GM23338 (cell line): ENCODE results near the gene KRIT1. TPM values are rescaled to one million over a fixed set of nuclear protein-coding genes. Genes with fewer than 3 reads are reported as not detected.

Experiments used
- ATAC-seq: fragments of 200-7000 bp; cut with Tn5 transposase; 3 replicates; pipeline ENCODE4 v1.9.1; 2020
- DNase-seq: peaks from one replicate; pipeline ENCODE4 v3.0.0-alpha.2; 2015; ENCODE audit warnings: low spot score
- H2AFZ ChIP-seq: fragments of 200-600 bp; sonication (generic); 2 replicates; pipeline ENCODE4 v1.8.0; 2016; ENCODE audit warnings: antibody characterized with exemption, mild to moderate bottlenecking, moderate library complexity
- H3F3A ChIP-seq: fragments of 200-600 bp; sonication (generic); replicated peaks from 2 replicates; pipeline ENCODE4 v1.8.0; 2017; ENCODE audit warnings: antibody characterized with exemption, mixed run types, low read depth
- H3K27ac ChIP-seq: fragments of 200-600 bp; sonication (generic); 2 replicates; pipeline ENCODE4 v1.6.1; 2016; ENCODE audit warnings: low read depth
- H3K27me3 ChIP-seq: fragments of 200-600 bp; sonication (generic); 2 replicates; pipeline ENCODE4 v1.8.0; 2016; ENCODE audit warnings: mild to moderate bottlenecking, mixed run types, moderate library complexity; ENCODE audit not compliant: insufficient read depth
- H3K36me3 ChIP-seq: fragments of 200-600 bp; sonication (generic); 2 replicates; pipeline ENCODE4 v1.8.0; 2016; ENCODE audit warnings: mild to moderate bottlenecking; ENCODE audit not compliant: insufficient read depth
- H3K4me1 ChIP-seq: fragments of 200-600 bp; sonication (generic); 2 replicates; pipeline ENCODE4 v1.8.0; 2016; ENCODE audit warnings: mild to moderate bottlenecking, moderate library complexity; ENCODE audit not compliant: insufficient read depth
- H3K4me2 ChIP-seq: fragments of 200-600 bp; sonication (generic); 2 replicates; pipeline ENCODE4 v1.7.1; 2017; ENCODE audit warnings: mixed run types
- H3K4me3 ChIP-seq: fragments of 200-600 bp; sonication (generic); 2 replicates; pipeline ENCODE4 v1.6.1; 2016; ENCODE audit warnings: mixed run types
- H3K79me2 ChIP-seq: fragments of 200-600 bp; sonication (generic); replicated peaks from 2 replicates; pipeline ENCODE4 v1.8.0; 2017; ENCODE audit warnings: mild to moderate bottlenecking; ENCODE audit not compliant: insufficient read depth
- H3K9me2 ChIP-seq: fragments of 200-600 bp; sonication (generic); 2 replicates; pipeline ENCODE4 v1.8.0; 2017; ENCODE audit not compliant: insufficient read depth
- H4K20me1 ChIP-seq: fragments of 200-600 bp; sonication (generic); replicated peaks from 2 replicates; pipeline ENCODE4 v1.8.0; 2017; ENCODE audit warnings: mild to moderate bottlenecking; ENCODE audit not compliant: insufficient read depth
- H3K27ac Mint-ChIP-seq: 2 replicates; pipeline ENCODE4 v1.8.0; 2020; ENCODE audit warnings: inconsistent platforms, mild to moderate bottlenecking, moderate library complexity, mixed read lengths
- H3K27me3 Mint-ChIP-seq: 3 replicates; pipeline ENCODE4 v1.8.0; 2022; ENCODE audit warnings: low read depth, mild to moderate bottlenecking, moderate library complexity, mixed read lengths, inconsistent platforms; ENCODE audit not compliant: insufficient read depth, poor library complexity
- H3K36me3 Mint-ChIP-seq: 3 replicates; pipeline ENCODE4 v1.8.0; 2021; ENCODE audit warnings: low read depth, mild to moderate bottlenecking, inconsistent platforms, moderate library complexity, mixed read lengths
- H3K4me1 Mint-ChIP-seq: 3 replicates; pipeline ENCODE4 v1.8.0; 2020; ENCODE audit warnings: mild to moderate bottlenecking, inconsistent platforms, mixed read lengths
- H3K4me3 Mint-ChIP-seq: 3 replicates; pipeline ENCODE4 v1.8.0; 2021; ENCODE audit warnings: moderate library complexity, mild to moderate bottlenecking, inconsistent platforms, mixed read lengths
- H3K9me3 Mint-ChIP-seq: 3 replicates; pipeline ENCODE4 v1.8.0; 2020; ENCODE audit warnings: moderate library complexity, mild to moderate bottlenecking, inconsistent platforms, mixed read lengths
- CREB1 ChIP-seq: fragments of 250-450 bp; sonication (Bioruptor Pico); IDR thresholded peaks from 2 replicates; pipeline ENCODE4 v1.5.0; 2020; ENCODE audit warnings: low read depth, mild to moderate bottlenecking, moderate library complexity
- CTCF ChIP-seq, 2 experiments: fragments of 200-600 bp in 1 of 2; sonication (generic) in 1 of 2; conservative IDR thresholded peaks; 2 replicates each; pipeline versions ENCODE4 v1.5.1 to v1.6.1; 2016 to 2017; ENCODE audit warnings: antibody characterized with exemption in 2 of 2, low read depth in 2 of 2, mild to moderate bottlenecking in 2 of 2, moderate library complexity in 1 of 2
- EZH2 ChIP-seq: fragments of 200-600 bp; sonication (generic); IDR thresholded peaks from one replicate; pipeline ENCODE4 v1.8.0; 2017; ENCODE audit warnings: antibody characterized with exemption, mild to moderate bottlenecking, low read depth; ENCODE audit not compliant: unreplicated experiment
- EZH2phosphoT487 ChIP-seq: fragments of 200-600 bp; sonication (generic); IDR thresholded peaks from one replicate; pipeline ENCODE4 v1.8.1; 2018; ENCODE audit warnings: antibody characterized with exemption; ENCODE audit not compliant: unreplicated experiment
- JUNB ChIP-seq: IDR thresholded peaks from one replicate; pipeline ENCODE4 v1.6.1; 2016; ENCODE audit warnings: antibody characterized with exemption; ENCODE audit not compliant: unreplicated experiment
- NANOG ChIP-seq: IDR thresholded peaks from 2 replicates; pipeline ENCODE4 v1.6.1; 2016; ENCODE audit warnings: antibody characterized with exemption, borderline replicate concordance
- POLR2AphosphoS5 ChIP-seq: IDR thresholded peaks from 2 replicates; pipeline ENCODE4 v1.6.1; 2016; ENCODE audit warnings: antibody characterized with exemption, low read depth
- STAT1 ChIP-seq: IDR thresholded peaks from one replicate; pipeline ENCODE4 v1.6.1; 2016; ENCODE audit warnings: antibody characterized with exemption; ENCODE audit not compliant: unreplicated experiment
- ZNF114 ChIP-seq: fragments of 250-450 bp; sonication (Bioruptor Pico); IDR thresholded peaks from 2 replicates; pipeline ENCODE4 v1.5.0; 2020; ENCODE audit warnings: mild to moderate bottlenecking, moderate library complexity
- ZNF331 ChIP-seq: fragments of 250-450 bp; sonication (Bioruptor Pico); IDR thresholded peaks from 2 replicates; pipeline ENCODE4 v1.5.0; 2020; ENCODE audit warnings: low read depth, mild to moderate bottlenecking, moderate library complexity
- ZNF462 ChIP-seq: fragments of 250-450 bp; sonication (Bioruptor Pico); IDR thresholded peaks from 2 replicates; pipeline ENCODE4 v1.5.0; 2020; ENCODE audit warnings: mild to moderate bottlenecking, moderate library complexity
- polyA plus RNA-seq: library from polyadenylated mRNA; unstranded; fragments of >200 nt; fragmentation: Nextera tagmentation; extraction: Ambion mirVana; gene quantifications from 2 replicates; pipeline ENCODE4 v1.2.1, GENCODE V29; 2016
- total RNA-seq: library from RNA; depleted of rRNA; stranded (reverse); fragments of >200 nt; shearing (Covaris generic); gene quantifications from 2 replicates; pipeline ENCODE4 v1.2.3, GENCODE V29; 2014
- TF ChIP-seq, protein P1 (sequence below): IDR thresholded peaks from 2 replicates; pipeline ENCODE4 v1.6.1; 2016; ENCODE audit warnings: antibody characterized with exemption
- TF ChIP-seq, protein P2 (sequence below): IDR thresholded peaks from one replicate; pipeline ENCODE4 v1.6.1; 2018; ENCODE audit warnings: antibody characterized with exemption; ENCODE audit not compliant: unreplicated experiment

The KRIT1 gene
- total and polyA plus RNA-seq, 2 experiments from 2014 or later, result 51.2 to 54.3 TPM

- Histone ChIP-seq H3K4me2 (no peak overlapping the region), H3K4me3 (no peak overlapping the region), H3K27ac (no peak overlapping the region), H3K9me2 (no peaks in the 10 kb centered on the region), H3K4me1 (peaks cover 20% of the 10 kb centered on the region; the same call in 1 of the 2 replicates), H3K27me3 (no peaks in the 10 kb centered on the region), H4K20me1 (0 out of 2 replicates have a peak, but pooled peaks cover 14% of the 10 kb centered on the region), H3F3A (no peaks in the 10 kb centered on the region), H3K79me2 (peaks cover 87% of the 10 kb centered on the region), H2AFZ (no peak overlapping the region), H3K36me3 (no peaks in the 10 kb centered on the region)
- peaks cover 6% of the 10 kb centered on the region for H3K27me3 Mint-ChIP-seq
- DNase-seq (no peak), ATAC-seq (no peak)
- H3K4me3 Mint-ChIP-seq, result no peak overlapping the region
- H3K4me1 Mint-ChIP-seq, result peaks cover 25% of the 10 kb centered on the region
- no peaks in the 10 kb centered on the region for H3K36me3 Mint-ChIP-seq
- TF ChIP-seq CREB1 (CRISPR knock-in tag) (no peak), POLR2AphosphoS5 (no peak), ZNF462 (CRISPR knock-in tag) (no peak), ZNF114 (CRISPR knock-in tag) (no peak), ZNF331 (no peak), CTCF (conservative IDR thresholded peaks at IDR 0.05; ENCODE audit: low read depth in 2 of 2) (no peak), EZH2phosphoT487 (no peak), NANOG (no peak), EZH2 (no peak), STAT1 (no peak), JUNB (no peak)
- TF ChIP-seq, protein P1, sequence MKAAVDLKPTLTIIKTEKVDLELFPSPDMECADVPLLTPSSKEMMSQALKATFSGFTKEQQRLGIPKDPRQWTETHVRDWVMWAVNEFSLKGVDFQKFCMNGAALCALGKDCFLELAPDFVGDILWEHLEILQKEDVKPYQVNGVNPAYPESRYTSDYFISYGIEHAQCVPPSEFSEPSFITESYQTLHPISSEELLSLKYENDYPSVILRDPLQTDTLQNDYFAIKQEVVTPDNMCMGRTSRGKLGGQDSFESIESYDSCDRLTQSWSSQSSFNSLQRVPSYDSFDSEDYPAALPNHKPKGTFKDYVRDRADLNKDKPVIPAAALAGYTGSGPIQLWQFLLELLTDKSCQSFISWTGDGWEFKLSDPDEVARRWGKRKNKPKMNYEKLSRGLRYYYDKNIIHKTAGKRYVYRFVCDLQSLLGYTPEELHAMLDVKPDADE, result no peak
- TF ChIP-seq, protein P2, sequence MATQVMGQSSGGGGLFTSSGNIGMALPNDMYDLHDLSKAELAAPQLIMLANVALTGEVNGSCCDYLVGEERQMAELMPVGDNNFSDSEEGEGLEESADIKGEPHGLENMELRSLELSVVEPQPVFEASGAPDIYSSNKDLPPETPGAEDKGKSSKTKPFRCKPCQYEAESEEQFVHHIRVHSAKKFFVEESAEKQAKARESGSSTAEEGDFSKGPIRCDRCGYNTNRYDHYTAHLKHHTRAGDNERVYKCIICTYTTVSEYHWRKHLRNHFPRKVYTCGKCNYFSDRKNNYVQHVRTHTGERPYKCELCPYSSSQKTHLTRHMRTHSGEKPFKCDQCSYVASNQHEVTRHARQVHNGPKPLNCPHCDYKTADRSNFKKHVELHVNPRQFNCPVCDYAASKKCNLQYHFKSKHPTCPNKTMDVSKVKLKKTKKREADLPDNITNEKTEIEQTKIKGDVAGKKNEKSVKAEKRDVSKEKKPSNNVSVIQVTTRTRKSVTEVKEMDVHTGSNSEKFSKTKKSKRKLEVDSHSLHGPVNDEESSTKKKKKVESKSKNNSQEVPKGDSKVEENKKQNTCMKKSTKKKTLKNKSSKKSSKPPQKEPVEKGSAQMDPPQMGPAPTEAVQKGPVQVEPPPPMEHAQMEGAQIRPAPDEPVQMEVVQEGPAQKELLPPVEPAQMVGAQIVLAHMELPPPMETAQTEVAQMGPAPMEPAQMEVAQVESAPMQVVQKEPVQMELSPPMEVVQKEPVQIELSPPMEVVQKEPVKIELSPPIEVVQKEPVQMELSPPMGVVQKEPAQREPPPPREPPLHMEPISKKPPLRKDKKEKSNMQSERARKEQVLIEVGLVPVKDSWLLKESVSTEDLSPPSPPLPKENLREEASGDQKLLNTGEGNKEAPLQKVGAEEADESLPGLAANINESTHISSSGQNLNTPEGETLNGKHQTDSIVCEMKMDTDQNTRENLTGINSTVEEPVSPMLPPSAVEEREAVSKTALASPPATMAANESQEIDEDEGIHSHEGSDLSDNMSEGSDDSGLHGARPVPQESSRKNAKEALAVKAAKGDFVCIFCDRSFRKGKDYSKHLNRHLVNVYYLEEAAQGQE, result no peak
- no peaks in the 10 kb centered on the region; the same call in 2 of the 3 replicates for H3K9me3 Mint-ChIP-seq
- H3K27ac Mint-ChIP-seq, result no peak overlapping the region
These were observed 36.6 kb upstream of the KRIT1 start for GRCh38 chr7:92282221-92282814.
